HG02870 (cell line): ENCODE data around the gene CFAP57.

Experiments
- ATAC-seq: cut with Tn5 transposase; IDR thresholded peaks from one replicate; pipeline ENCODE4 v1.9.1; 2021; ENCODE audit warnings: mild to moderate bottlenecking, moderate library complexity; ENCODE audit not compliant: unreplicated experiment

CFAP57 gene

GRCh38 chr1:43274125-43274803 lies 102.1 kb downstream of the CFAP57 start:
- ATAC-seq: no peak

GRCh38 chr1:43274804-43275180 lies 102.7 kb downstream of the CFAP57 start:
- no peak for ATAC-seq

- ATAC-seq: no peak
Observed at GRCh38 chr1:43275826-43276620, 103.9 kb downstream of the CFAP57 start.

GRCh38 chr1:43276673-43277072 lies 104.5 kb downstream of the CFAP57 start:
- ATAC-seq: no peak

- ATAC-seq: no peak
Observed at GRCh38 chr1:43277116-43277876, 105.2 kb downstream of the CFAP57 start.

GRCh38 chr1:43279161-43279560 lies 107.0 kb downstream of the CFAP57 start:
- no peak for ATAC-seq

- no peak for ATAC-seq
Observed at GRCh38 chr1:43279666-43280065, 107.5 kb downstream of the CFAP57 start.

GRCh38 chr1:43280692-43281091 lies 108.6 kb downstream of the CFAP57 start:
- no peak for ATAC-seq

- ATAC-seq: no peak
Observed at GRCh38 chr1:43282220-43283195, 110.4 kb downstream of the CFAP57 start.

- ATAC-seq: no peak
Observed at GRCh38 chr1:43284065-43284464, 111.9 kb downstream of the CFAP57 start.

GRCh38 chr1:43284546-43285110 lies 112.5 kb downstream of the CFAP57 start:
- no peak for ATAC-seq

GRCh38 chr1:43285269-43285990 lies 113.3 kb downstream of the CFAP57 start, which contains the start of gene C1orf210:
Gene C1orf210, minus strand, starts transcription at chr1:43285581. Its CDS starts 2,311 bp downstream, at chr1:43283270.
- no peak for ATAC-seq

GRCh38 chr1:43286115-43286514 lies 114.0 kb downstream of the CFAP57 start:
- no peak for ATAC-seq

GRCh38 chr1:43286533-43286932 lies 114.4 kb downstream of the CFAP57 start:
- no peak for ATAC-seq

GRCh38 chr1:43288058-43288784 lies 116.1 kb downstream of the CFAP57 start:
- no peak for ATAC-seq

GRCh38 chr1:43288785-43289706 lies 116.9 kb downstream of the CFAP57 start:
- ATAC-seq: no peak

- no peak for ATAC-seq
Observed at GRCh38 chr1:43292216-43292615, 120.1 kb downstream of the CFAP57 start.

GRCh38 chr1:43292679-43293078 lies 120.5 kb downstream of the CFAP57 start:
- no peak for ATAC-seq
